HepG2 (cell line): ENCODE results near the gene MS4A15. TPM values are rescaled to one million over a fixed set of nuclear protein-coding genes. Genes with fewer than 3 reads are reported as not detected.
A peak's percentile ranks its signal among the peaks of the same experiment; 100 is the strongest.

Experiments used
- ATAC-seq: fragments of 200-7000 bp; cut with Tn5 transposase; 3 replicates; pipeline ENCODE4 v1.9.1; 2020; ENCODE audit warnings: mild to moderate bottlenecking, moderate library complexity
- BruUV-seq: library from RNA; stranded (reverse); fragments of 400-500 nt; replicated peaks from 2 replicates; lab custom pipeline; 2021; lab: Mats Ljungman, UMichigan
- CTCF ChIA-PET: fragments of 300-600 bp; formaldehyde crosslinking; extraction: SDS; loops from one replicate; lab custom pipeline; 2021; ENCODE audit warnings: low total read pairs, inconsistent platforms, low intra/inter-chr PET ratio; lab: Yijun Ruan, JAX
- POLR2A ChIA-PET: fragments of 350-600 bp; sonication (Branson Sonifier 250); formaldehyde crosslinking; loops from one replicate; lab custom pipeline; 2020; ENCODE audit warnings: antibody characterized with exemption, inconsistent platforms; lab: Yijun Ruan, JAX
- DNase-seq: peaks from one replicate; pipeline ENCODE4 v3.0.0-alpha.2; 2015; ENCODE audit warnings: low spot score
- FAIRE-seq: peaks from 3 replicates; lab custom pipeline; 2011; peaks lifted over from hg19 to GRCh38; lab: Jason Lieb, UNC
- H2AFZ ChIP-seq: one replicate; pipeline ENCODE4 v1.6.1; 2011; ENCODE audit warnings: low read length, inconsistent platforms
- H3K27ac ChIP-seq: fragments of 300-600 bp; 3 replicates; pipeline ENCODE4 v1.8.0; 2011; ENCODE audit warnings: mixed run types, mild to moderate bottlenecking, mixed read lengths, low read length, inconsistent platforms; ENCODE audit not compliant: insufficient read depth; ENCODE audit errors: extremely low read length
- H3K27me3 ChIP-seq, 2 experiments: fragments of 200-600 bp in 1 of 2; 2 replicates in 1 of 2; 3 replicates in 1 of 2; pipeline versions ENCODE4 v1.6.0 to v1.8.0; 2011; ENCODE audit warnings: low read length in 2 of 2, mild to moderate bottlenecking in 2 of 2, moderate library complexity in 2 of 2, inconsistent platforms in 1 of 2; ENCODE audit not compliant: insufficient read depth in 2 of 2, control insufficient read depth in 1 of 2
- H3K36me3 ChIP-seq, 2 experiments: fragments of 200-600 bp in 1 of 2; replicated peaks in 1 of 2; 2 replicates in 1 of 2; 3 replicates in 1 of 2; pipeline versions ENCODE4 v1.5.1 to v1.8.0; 2011; ENCODE audit warnings: low read length in 2 of 2, inconsistent platforms in 1 of 2; ENCODE audit not compliant: insufficient read depth in 2 of 2, control insufficient read depth in 1 of 2
- H3K4me1 ChIP-seq: 2 replicates; pipeline ENCODE4 v1.5.1; 2012; ENCODE audit warnings: low read length, inconsistent platforms; ENCODE audit not compliant: insufficient read depth
- H3K4me2 ChIP-seq: 2 replicates; pipeline ENCODE4 v1.6.0; 2011; ENCODE audit warnings: low read depth, low read length, inconsistent platforms
- H3K4me3 ChIP-seq, 3 experiments: fragments of 200-600 bp in 1 of 3; sonication (generic), shearing (Covaris generic) in 1 of 3; replicated peaks in 1 of 3; 2 replicates each; pipeline ENCODE4 v1.5.1; 2011 to 2016; ENCODE audit warnings: low read length in 3 of 3, inconsistent platforms in 2 of 3, low read depth in 2 of 3, mild to moderate bottlenecking in 2 of 3, control low read depth in 1 of 3, mixed read lengths in 1 of 3; ENCODE audit not compliant: insufficient read depth in 1 of 3
- H3K79me2 ChIP-seq: one replicate; pipeline ENCODE4 v1.6.1; 2011; ENCODE audit warnings: low read length, inconsistent platforms; ENCODE audit not compliant: insufficient read depth
- H3K9ac ChIP-seq: 2 replicates; pipeline ENCODE4 v1.6.0; 2011; ENCODE audit warnings: mild to moderate bottlenecking, low read depth, low read length, inconsistent platforms; ENCODE audit not compliant: insufficient read depth
- H3K9me3 ChIP-seq: 2 replicates; pipeline ENCODE4 v1.5.1; 2012; ENCODE audit warnings: mild to moderate bottlenecking, low read length
- H4K20me1 ChIP-seq: 2 replicates; pipeline ENCODE4 v1.6.0; 2011; ENCODE audit warnings: inconsistent platforms, mild to moderate bottlenecking, low read length, moderate library complexity; ENCODE audit not compliant: insufficient read depth
- ARHGAP35 ChIP-seq: sonication (generic); formaldehyde crosslinking; IDR thresholded peaks from 2 replicates; pipeline ENCODE4 v1.9.0; 2022; ENCODE audit warnings: mild to moderate bottlenecking, inconsistent platforms, moderate library complexity, missing genetic modification reagents, borderline replicate concordance
- CENPBD1 ChIP-seq: sonication (generic); formaldehyde crosslinking; IDR thresholded peaks from 2 replicates; pipeline ENCODE4 v1.8.0; 2022; ENCODE audit warnings: missing genetic modification reagents, low read depth, mild to moderate bottlenecking, borderline replicate concordance
- FOXP4 ChIP-seq: sonication (generic); formaldehyde crosslinking; IDR thresholded peaks from 2 replicates; pipeline ENCODE4 v1.4.0; 2020; ENCODE audit warnings: missing genetic modification reagents
- HNRNPL ChIP-seq: fragments of 200-400 bp; formaldehyde crosslinking; IDR thresholded peaks from 2 replicates; pipeline ENCODE4 v1.6.1; 2017; ENCODE audit warnings: mild to moderate bottlenecking, low read depth, low read length
- RBFOX2 ChIP-seq: fragments of 200-400 bp; formaldehyde crosslinking; IDR thresholded peaks from 2 replicates; pipeline ENCODE4 v1.6.1; 2017; ENCODE audit warnings: low read depth, mild to moderate bottlenecking, low read length
- SNAPC5 ChIP-seq: sonication (generic); formaldehyde crosslinking; IDR thresholded peaks from 2 replicates; pipeline ENCODE4 v1.8.1; 2023; ENCODE audit warnings: mild to moderate bottlenecking, missing genetic modification reagents, borderline replicate concordance
- SRF ChIP-seq: IDR thresholded peaks from 2 replicates; pipeline ENCODE4 v1.6.1; 2011; ENCODE audit warnings: mild to moderate bottlenecking, low read depth, low read length, moderate library complexity
- TOPORS ChIP-seq: sonication (generic); formaldehyde crosslinking; IDR thresholded peaks from 2 replicates; pipeline ENCODE4 v1.8.0; 2023; ENCODE audit warnings: mild to moderate bottlenecking, missing genetic modification reagents
- ZBTB33 ChIP-seq: sonication (generic); formaldehyde crosslinking; IDR thresholded peaks from 2 replicates; pipeline ENCODE4 v1.4.0; 2020; ENCODE audit warnings: missing genetic modification reagents
- ZNF496 ChIP-seq: sonication (generic); formaldehyde crosslinking; IDR thresholded peaks from 2 replicates; pipeline ENCODE4 v1.8.1; 2023; ENCODE audit warnings: mild to moderate bottlenecking, moderate library complexity, missing genetic modification reagents; ENCODE audit not compliant: insufficient replicate concordance
- ZNF530 ChIP-seq: sonication (generic); formaldehyde crosslinking; IDR thresholded peaks from 2 replicates; pipeline ENCODE4 v1.5.0; 2020; ENCODE audit warnings: low read depth, mild to moderate bottlenecking, missing genetic modification reagents
- ZNF749 ChIP-seq: sonication (generic); formaldehyde crosslinking; IDR thresholded peaks from 2 replicates; pipeline ENCODE4 v1.8.0; 2022; ENCODE audit warnings: mild to moderate bottlenecking, missing genetic modification reagents, moderate library complexity, borderline replicate concordance
- WGBS: methylation state at CpG from one replicate; pipeline ENCODE4 v1.1.6; 2017; ENCODE audit warnings: low lambda C conversion rate; 5-methylcytosine and 5-hydroxymethylcytosine counted together
- in situ Hi-C: cut with HindIII; loops from 2 replicates; pipeline ENCODE4 v1.10.0; 2017; ENCODE audit warnings: low pct_unique_long_range_greater_than_20kb; ENCODE audit not compliant: extremely low pct_ligation_motif_present
- intact Hi-C: fragments of 100-400 bp; cut with micrococcal nuclease; formaldehyde crosslinking; loops from one replicate; pipeline ENCODE4 v1.10.0; 2022; ENCODE audit not compliant: unreplicated experiment
- polyA plus RNA-seq, 8 experiments: library from polyadenylated mRNA; depleted of rRNA in 3 of 8; stranded (reverse) in 7 of 8; unstranded in 1 of 8; fragments of >200 nt; fragmentation: Illumina TruSeq in 4 of 8; extraction: Trizol in 4 of 8; gene quantifications; 2 replicates each; pipeline versions ENCODE4 v1.2.1 to v1.2.3, GENCODE V29; 2011 to 2016; ENCODE audit warnings: low read depth in 4 of 8, missing spikeins in 1 of 8, mixed read lengths in 1 of 8; ENCODE audit not compliant: insufficient read depth in 1 of 8
- total RNA-seq, 5 experiments: library from RNA; depleted of rRNA; stranded (reverse); fragments of >200 nt; fragmentation: Illumina TruSeq; extraction: Trizol; gene quantifications; 2 replicates each; pipeline ENCODE4 v1.2.3, GENCODE V29; 2016; ENCODE audit warnings: low read depth in 1 of 5

MS4A15 gene
- total and polyA plus RNA-seq, 2 of the 13 experiments (the other 11 are each of a cell fraction or from before 2014, with no cell fraction given), result not detected

GRCh38 chr11:60763692-60764369, 7.2 kb downstream of the MS4A15 start:
- TF ChIP-seq SNAPC5 (CRISPR knock-in tag) (no peak), ZBTB33 (CRISPR knock-in tag) (0 out of 2 replicates have a peak, but pooled peaks have one; percentile 24), HNRNPL (peak; percentile 63; the same call in 1 of the 2 replicates)
- POLR2A ChIA-PET, result no interaction called here
- H3K27ac ChIP-seq, result no peak overlapping the region
- no peak overlapping the region for H2AFZ ChIP-seq
- DNase-seq, result no peak
- in situ Hi-C loops (no loop called here), intact Hi-C loops (loop anchor here (5.0 kb wide), 1 partner anchor 402 kb away; no protein-coding TSS in a partner anchor)
- no peak overlapping the region for H3K9ac ChIP-seq
- WGBS, result 46% methylated on average over 6 of the region's 11 CpGs
- H3K4me3 ChIP-seq, result no peak overlapping the region
- no peaks in the 10 kb centered on the region for H3K9me3 ChIP-seq
- no peak for FAIRE-seq
- peaks cover 1 to 26% of the 10 kb centered on the region in 2 experiments; a peak in 2 of 5 replicates for H3K27me3 ChIP-seq
- no TSS peak for BruUV-seq
- no peaks in the 10 kb centered on the region for H3K36me3 ChIP-seq
- no peak for ATAC-seq
- H3K4me2 ChIP-seq, result no peak overlapping the region
- no peaks in the 10 kb centered on the region for H3K79me2 ChIP-seq
- H4K20me1 ChIP-seq, result no peaks in the 10 kb centered on the region
- CTCF ChIA-PET, result no interaction called here
- H3K4me1 ChIP-seq, result no peaks in the 10 kb centered on the region

GRCh38 chr11:60764879-60765278, 8.2 kb downstream of the MS4A15 start:
- intact Hi-C loops, result loop anchor here (5.0 kb wide), 1 partner anchor 403 kb away; no protein-coding TSS in a partner anchor
- FAIRE-seq (no peak), ATAC-seq (no peak), DNase-seq (no peak)
- Histone ChIP-seq H4K20me1 (no peaks in the 10 kb centered on the region), H2AFZ (no peak overlapping the region), H3K4me2 (no peak overlapping the region), H3K4me1 (no peaks in the 10 kb centered on the region), H3K27ac (no peak overlapping the region), H3K9ac (no peak overlapping the region), H3K36me3 (no peaks in the 10 kb centered on the region), H3K79me2 (no peaks in the 10 kb centered on the region), H3K9me3 (no peaks in the 10 kb centered on the region), H3K4me3 (no peak overlapping the region), H3K27me3 (peaks cover 1 to 23% of the 10 kb centered on the region in 2 experiments; a peak in 2 of 5 replicates)
- in situ Hi-C loops, result no loop called here
- 0% methylated on average over 1 of the region's 1 CpG for WGBS
- POLR2A ChIA-PET, result no interaction called here
- BruUV-seq, result no TSS peak
- CTCF ChIA-PET, result no interaction called here
- TF ChIP-seq ARHGAP35 (CRISPR knock-in tag) (no peak), FOXP4 (no peak), CENPBD1 (no peak), ZNF496 (no peak), TOPORS (CRISPR knock-in tag) (no peak), ZNF530 (CRISPR knock-in tag) (no peak), RBFOX2 (no peak), ZNF749 (no peak), SRF (peak; percentile 92)
